Activated naive CD8-positive, alpha-beta T cell treated with anti-CD3 and anti-CD28 coated beads for 36 hours (primary cell): ENCODE data around the gene DCST1. TPM values are rescaled to one million over a fixed set of nuclear protein-coding genes. Genes with fewer than 3 reads are reported as not detected.

ENCODE experiments used
- DNase-seq: peaks from one replicate; pipeline ENCODE4 v3.0.0; 2021
- H3K27ac Mint-ChIP-seq: one replicate; pipeline ENCODE4 v1.8.0; 2022; ENCODE audit warnings: mild to moderate bottlenecking, moderate library complexity, mixed read lengths
- H3K27me3 Mint-ChIP-seq: one replicate; pipeline ENCODE4 v1.8.0; 2022; ENCODE audit warnings: mild to moderate bottlenecking, mixed read lengths
- H3K36me3 Mint-ChIP-seq: one replicate; pipeline ENCODE4 v1.8.0; 2021; ENCODE audit warnings: mild to moderate bottlenecking, mixed read lengths
- H3K4me1 Mint-ChIP-seq: one replicate; pipeline ENCODE4 v1.8.0; 2021; ENCODE audit warnings: mixed read lengths
- H3K4me3 Mint-ChIP-seq: one replicate; pipeline ENCODE4 v1.8.0; 2022; ENCODE audit warnings: mild to moderate bottlenecking, moderate library complexity, mixed read lengths
- H3K9me3 Mint-ChIP-seq: one replicate; pipeline ENCODE4 v1.8.0; 2022; ENCODE audit warnings: mixed read lengths
- total RNA-seq, 2 experiments: library from RNA; stranded (reverse); gene quantifications; one replicate each; pipeline ENCODE4 v1.2.3, GENCODE V29; 2021

Gene DCST1
- total RNA-seq, 2 experiments from 2014 or later = not detected

GRCh38 chr1:155084722-155085503 is 51.3 kb downstream of the DCST1 start:
- peak overlapping the region; percentile 89 for H3K4me3 Mint-ChIP-seq

GRCh38 chr1:155085504-155086127 is 52.0 kb downstream of the DCST1 start:
- H3K27me3 Mint-ChIP-seq = peaks cover 37% of the 10 kb centered on the region
- peak; percentile 82 for DNase-seq
- H3K4me3 Mint-ChIP-seq = peak overlapping the region; percentile 89
- H3K9me3 Mint-ChIP-seq = no peaks in the 10 kb centered on the region
- H3K27ac Mint-ChIP-seq = peak overlapping the region; percentile 92
- no peaks in the 10 kb centered on the region for H3K36me3 Mint-ChIP-seq
- peaks cover 32% of the 10 kb centered on the region for H3K4me1 Mint-ChIP-seq

More at GRCh38 chr1:155084722-155085503, 51.3 kb downstream of the DCST1 start:
- DNase-seq = peak; percentile 94
- Mint-ChIP-seq H3K27me3 (peaks cover 44% of the 10 kb centered on the region), H3K36me3 (no peaks in the 10 kb centered on the region), H3K27ac (peak overlapping the region; percentile 92), H3K9me3 (no peaks in the 10 kb centered on the region), H3K4me1 (peaks cover 32% of the 10 kb centered on the region)

GRCh38 chr1:155086128-155086741 is 52.6 kb downstream of the DCST1 start:
- no peaks in the 10 kb centered on the region for H3K9me3 Mint-ChIP-seq
- H3K4me1 Mint-ChIP-seq = peaks cover 31% of the 10 kb centered on the region
- no peak overlapping the region for H3K27ac Mint-ChIP-seq
- peak overlapping the region; percentile 89 for H3K4me3 Mint-ChIP-seq
- DNase-seq = peak; percentile 85
- peaks cover 34% of the 10 kb centered on the region for H3K27me3 Mint-ChIP-seq
- no peaks in the 10 kb centered on the region for H3K36me3 Mint-ChIP-seq

GRCh38 chr1:155086856-155087535 is 53.4 kb downstream of the DCST1 start:
- Mint-ChIP-seq H3K27ac (no peak overlapping the region), H3K27me3 (peaks cover 27% of the 10 kb centered on the region), H3K4me1 (peaks cover 28% of the 10 kb centered on the region), H3K4me3 (no peak overlapping the region), H3K9me3 (no peaks in the 10 kb centered on the region), H3K36me3 (no peaks in the 10 kb centered on the region)
- DNase-seq = no peak

GRCh38 chr1:155091071-155092051 is 57.7 kb downstream of the DCST1 start:
- no peaks in the 10 kb centered on the region for H3K9me3 Mint-ChIP-seq
- peaks cover 3% of the 10 kb centered on the region for H3K27me3 Mint-ChIP-seq
- DNase-seq = peak; percentile 82
- H3K27ac Mint-ChIP-seq = no peak overlapping the region
- no peak overlapping the region for H3K4me3 Mint-ChIP-seq
- peaks cover 3% of the 10 kb centered on the region for H3K4me1 Mint-ChIP-seq
- H3K36me3 Mint-ChIP-seq = no peaks in the 10 kb centered on the region

- Mint-ChIP-seq H3K36me3 (no peaks in the 10 kb centered on the region), H3K9me3 (no peaks in the 10 kb centered on the region), H3K4me3 (no peak overlapping the region), H3K27ac (no peak overlapping the region), H3K4me1 (peaks cover 3% of the 10 kb centered on the region), H3K27me3 (peaks cover 3% of the 10 kb centered on the region)
- no peak for DNase-seq
Measured at GRCh38 chr1:155092131-155092530, 58.5 kb downstream of the DCST1 start.

- Mint-ChIP-seq H3K36me3 (no peaks in the 10 kb centered on the region), H3K27me3 (peaks cover 3% of the 10 kb centered on the region), H3K4me3 (no peak overlapping the region), H3K4me1 (peaks cover 3% of the 10 kb centered on the region), H3K27ac (no peak overlapping the region), H3K9me3 (no peaks in the 10 kb centered on the region)
- no peak for DNase-seq
Measured at GRCh38 chr1:155092641-155093040, 59.0 kb downstream of the DCST1 start.

- Mint-ChIP-seq H3K27ac (no peak overlapping the region), H3K4me3 (no peak overlapping the region), H3K4me1 (peaks cover 3% of the 10 kb centered on the region), H3K27me3 (peaks cover 3% of the 10 kb centered on the region), H3K36me3 (no peaks in the 10 kb centered on the region), H3K9me3 (no peaks in the 10 kb centered on the region)
- DNase-seq = no peak
Measured at GRCh38 chr1:155093911-155094621, 60.4 kb downstream of the DCST1 start.

- H3K9me3 Mint-ChIP-seq = no peaks in the 10 kb centered on the region
- H3K36me3 Mint-ChIP-seq = no peaks in the 10 kb centered on the region
Measured at GRCh38 chr1:155094622-155094948, 61.0 kb downstream of the DCST1 start.

GRCh38 chr1:155099331-155099730 is 65.7 kb downstream of the DCST1 start:
- Mint-ChIP-seq H3K27me3 (peaks cover 3% of the 10 kb centered on the region), H3K4me3 (no peak overlapping the region), H3K4me1 (no peaks in the 10 kb centered on the region), H3K27ac (no peak overlapping the region), H3K9me3 (no peaks in the 10 kb centered on the region), H3K36me3 (no peaks in the 10 kb centered on the region)
- no peak for DNase-seq

More at GRCh38 chr1:155094622-155094948, 61.0 kb downstream of the DCST1 start:
- no peak for DNase-seq
- Mint-ChIP-seq H3K4me1 (peaks cover 3% of the 10 kb centered on the region), H3K4me3 (no peak overlapping the region), H3K27me3 (peaks cover 3% of the 10 kb centered on the region), H3K27ac (no peak overlapping the region)

Other genes with a start within 250 kb of the DCST1 start
- gene KCNN3, start 163.5 kb upstream of the DCST1 start, total RNA-seq = under 1 TPM; 0.02 to 0.04 TPM
- gene PMVK, start 97.1 kb upstream of the DCST1 start, total RNA-seq = 10 to 100 TPM; 29.8 to 32.8 TPM
- gene PBXIP1, start 77.7 kb upstream of the DCST1 start, total RNA-seq = 10 to 100 TPM; 12.2 to 13.2 TPM
- 10 to 100 TPM; 24.2 to 25.1 TPM for gene PYGO2, start 72.0 kb upstream of the DCST1 start, total RNA-seq
- 10 to 100 TPM; 34.7 to 38.4 TPM for gene SHC1, start 63.1 kb upstream of the DCST1 start, total RNA-seq
- gene CKS1B, start 59.1 kb upstream of the DCST1 start, total RNA-seq = 100 to 1,000 TPM; 156 TPM
- 10 to 100 TPM; 54.2 to 56.1 TPM for gene FLAD1, start 50.5 kb upstream of the DCST1 start, total RNA-seq
- gene LENEP, start 40.2 kb upstream of the DCST1 start, total RNA-seq = under 1 TPM in 1 of 2 experiments, not detected in 1; 0.66 TPM
- 10 to 100 TPM; 14.1 to 14.4 TPM for gene ZBTB7B, start 31.0 kb upstream of the DCST1 start, total RNA-seq
- gene DCST2, start within 50 bp of the DCST1 start, total RNA-seq = under 1 TPM; 0.20 to 0.31 TPM
- gene ADAM15, start 17.5 kb downstream of the DCST1 start, total RNA-seq = 10 to 100 TPM; 31.6 to 32.5 TPM
- gene EFNA4, start 29.9 kb downstream of the DCST1 start, total RNA-seq = 1 to 10 TPM; 2.1 to 2.5 TPM
- 1 to 10 TPM; 4.5 to 4.6 TPM for gene EFNA3, start 45.0 kb downstream of the DCST1 start, total RNA-seq
- gene EFNA1, start 94.1 kb downstream of the DCST1 start, total RNA-seq = under 1 TPM; 0.49 to 0.74 TPM
- gene SLC50A1, start 102.0 kb downstream of the DCST1 start, total RNA-seq = 10 to 100 TPM; 50.6 to 51.3 TPM
- gene DPM3, start 106.7 kb downstream of the DCST1 start, total RNA-seq = 10 to 100 TPM; 26.8 to 29.2 TPM
- 100 to 1,000 TPM; 135 to 145 TPM for gene KRTCAP2, start 139.5 kb downstream of the DCST1 start, total RNA-seq
- 1 to 10 TPM; 4.6 to 4.9 TPM for gene TRIM46, start 140.0 kb downstream of the DCST1 start, total RNA-seq
- gene THBS3, start 174.1 kb downstream of the DCST1 start, total RNA-seq = 1 to 10 TPM; 7.4 to 9.3 TPM
- 10 to 100 TPM; 68.0 to 72.5 TPM for gene MTX1, start 174.9 kb downstream of the DCST1 start, total RNA-seq
- 10 to 100 TPM; 46.6 to 49.7 TPM for gene ENTREP3, start 221.7 kb downstream of the DCST1 start, total RNA-seq
- gene SCAMP3, start 228.5 kb downstream of the DCST1 start, total RNA-seq = 100 to 1,000 TPM; 108 to 117 TPM
- 10 to 100 TPM; 61.4 to 65.9 TPM for gene CLK2, start 239.7 kb downstream of the DCST1 start, total RNA-seq
- gene HCN3, start 243.6 kb downstream of the DCST1 start, total RNA-seq = 1 to 10 TPM; 1.5 to 1.6 TPM